Mucosa of rectum (tissue), 2 donors: Measurements from ENCODE around the gene BARD1.
"Not testable (repeated sequence)": the region's sequence is repeated elsewhere in the genome, so short reads cannot be mapped to it uniquely, and the experiment has no call there.

Experiments
- H3K27ac ChIP-seq, 2 donors: one replicate each; pipeline ENCODE4 v1.7.0; 2013; ENCODE audit warnings: inconsistent platforms in 2 of 2, low read depth in 2 of 2, low read length in 2 of 2
- H3K27me3 ChIP-seq, 2 donors: one replicate each; pipeline ENCODE4 v1.7.0; 2013; ENCODE audit warnings: low read length in 2 of 2; ENCODE audit not compliant: control insufficient read depth in 2 of 2, insufficient read depth in 2 of 2
- H3K36me3 ChIP-seq, 2 donors: one replicate each; pipeline ENCODE4 v1.7.0; 2013; ENCODE audit warnings: low read length in 2 of 2; ENCODE audit not compliant: control insufficient read depth in 2 of 2, insufficient read depth in 2 of 2
- H3K4me1 ChIP-seq, 2 donors: one replicate each; pipeline ENCODE4 v1.7.0; 2013; ENCODE audit warnings: low read length in 2 of 2, mild to moderate bottlenecking in 1 of 2; ENCODE audit not compliant: control insufficient read depth in 2 of 2, insufficient read depth in 2 of 2
- H3K4me3 ChIP-seq, 2 donors: one replicate each; pipeline ENCODE4 v1.7.0; 2013; ENCODE audit warnings: low read length in 2 of 2
- H3K9ac ChIP-seq, 2 donors: one replicate each; pipeline ENCODE4 v1.7.0; 2013; ENCODE audit warnings: low read length in 2 of 2, low read depth in 1 of 2, mild to moderate bottlenecking in 1 of 2
- H3K9me3 ChIP-seq, 2 donors: one replicate each; pipeline ENCODE4 v1.7.0; 2013; ENCODE audit warnings: low read length in 2 of 2; ENCODE audit not compliant: control insufficient read depth in 2 of 2
- donor health status: healthy.
- donor health status: Normal muscosa, but diverticular disease.

BARD1 gene

GRCh38 chr2:214809751-214810564 lies 475 bp upstream of the BARD1 start:
- H3K27me3 ChIP-seq: no peaks in the 10 kb centered on the region
- peak overlapping the region; percentile 90 to 93 for H3K27ac ChIP-seq
- peaks cover 3 to 9% of the 10 kb centered on the region in 2 donors for H3K4me1 ChIP-seq
- peak overlapping the region; percentile 84 to 87 for H3K4me3 ChIP-seq
- H3K9ac ChIP-seq: peak overlapping the region; percentile 70 to 72
- H3K9me3 ChIP-seq: no peaks in the 10 kb centered on the region
- H3K36me3 ChIP-seq: no peaks in the 10 kb centered on the region

- peak overlapping the region; percentile 10 to 93 for H3K9ac ChIP-seq
Observed at GRCh38 chr2:214807653-214808052, 1.8 kb downstream of the BARD1 start.

GRCh38 chr2:214801768-214802397 lies 7.6 kb downstream of the BARD1 start:
- H3K9ac ChIP-seq: no peak overlapping the region
- H3K27ac ChIP-seq: no peak overlapping the region
- H3K36me3 ChIP-seq: no peaks in the 10 kb centered on the region
- H3K9me3 ChIP-seq: no peaks in the 10 kb centered on the region
- no peak overlapping the region for H3K4me3 ChIP-seq
- H3K27me3 ChIP-seq: no peaks in the 10 kb centered on the region
- no peaks in the 10 kb centered on the region for H3K4me1 ChIP-seq

More at GRCh38 chr2:214807653-214808052, 1.8 kb downstream of the BARD1 start:
- peak overlapping the region; percentile 84 to 92 for H3K4me3 ChIP-seq
- H3K4me1 ChIP-seq: peaks cover 3 to 9% of the 10 kb centered on the region in 2 donors
- no peaks in the 10 kb centered on the region for H3K27me3 ChIP-seq
- H3K36me3 ChIP-seq: no peaks in the 10 kb centered on the region
- H3K9me3 ChIP-seq: no peaks in the 10 kb centered on the region
- peak overlapping the region in 1 of 2 donors; percentile 6 for H3K27ac ChIP-seq

- Histone ChIP-seq H3K27me3 (no peaks in the 10 kb centered on the region), H3K9ac (no peak overlapping the region), H3K27ac (no peak overlapping the region), H3K4me3 (no peak overlapping the region), H3K36me3 (no peaks in the 10 kb centered on the region), H3K4me1 (no peaks in the 10 kb centered on the region), H3K9me3 (no peaks in the 10 kb centered on the region)
Observed at GRCh38 chr2:214801068-214801467, 8.4 kb downstream of the BARD1 start.

GRCh38 chr2:214800180-214800579 lies 9.3 kb downstream of the BARD1 start:
- no peak overlapping the region for H3K9ac ChIP-seq
- no peaks in the 10 kb centered on the region for H3K9me3 ChIP-seq
- no peaks in the 10 kb centered on the region for H3K27me3 ChIP-seq
- no peaks in the 10 kb centered on the region for H3K36me3 ChIP-seq
- H3K27ac ChIP-seq: no peak overlapping the region
- H3K4me1 ChIP-seq: no peaks in the 10 kb centered on the region
- no peak overlapping the region for H3K4me3 ChIP-seq

GRCh38 chr2:214796911-214797310 lies 12.6 kb downstream of the BARD1 start:
- peaks cover 0 to 2% of the 10 kb centered on the region in 2 donors for H3K36me3 ChIP-seq

GRCh38 chr2:214783181-214783580 lies 26.3 kb downstream of the BARD1 start:
- not testable (repeated sequence) for H3K4me3 ChIP-seq, H3K27me3 ChIP-seq, H3K4me1 ChIP-seq, H3K9ac ChIP-seq, H3K9me3 ChIP-seq, H3K27ac ChIP-seq
- H3K36me3 ChIP-seq: peaks cover 3 to 16% of the 10 kb centered on the region in 2 donors

More at GRCh38 chr2:214796911-214797310, 12.6 kb downstream of the BARD1 start:
- H3K4me3 ChIP-seq: no peak overlapping the region
- H3K9me3 ChIP-seq: no peaks in the 10 kb centered on the region
- H3K9ac ChIP-seq: no peak overlapping the region
- H3K4me1 ChIP-seq: no peaks in the 10 kb centered on the region
- no peak overlapping the region for H3K27ac ChIP-seq
- no peaks in the 10 kb centered on the region for H3K27me3 ChIP-seq

- no peak overlapping the region for H3K27ac ChIP-seq
Observed at GRCh38 chr2:214782671-214783070, 26.8 kb downstream of the BARD1 start.

GRCh38 chr2:214781226-214781625 lies 28.3 kb downstream of the BARD1 start:
- H3K27ac ChIP-seq: no peak overlapping the region
- peaks cover 3 to 16% of the 10 kb centered on the region in 2 donors for H3K36me3 ChIP-seq
- H3K9me3 ChIP-seq: no peaks in the 10 kb centered on the region
- H3K4me3 ChIP-seq: no peak overlapping the region
- no peaks in the 10 kb centered on the region for H3K27me3 ChIP-seq
- H3K4me1 ChIP-seq: no peaks in the 10 kb centered on the region
- no peak overlapping the region for H3K9ac ChIP-seq

More at GRCh38 chr2:214782671-214783070, 26.8 kb downstream of the BARD1 start:
- Histone ChIP-seq H3K4me1 (no peaks in the 10 kb centered on the region), H3K9me3 (no peaks in the 10 kb centered on the region), H3K9ac (no peak overlapping the region), H3K27me3 (no peaks in the 10 kb centered on the region), H3K36me3 (peaks cover 3 to 16% of the 10 kb centered on the region in 2 donors), H3K4me3 (no peak overlapping the region)

GRCh38 chr2:214775971-214776370 lies 33.5 kb downstream of the BARD1 start:
- H3K36me3 ChIP-seq: peaks cover 2 to 13% of the 10 kb centered on the region in 2 donors

More at GRCh38 chr2:214775971-214776370, 33.5 kb downstream of the BARD1 start:
- Histone ChIP-seq H3K27me3 (no peaks in the 10 kb centered on the region), H3K4me3 (no peak overlapping the region), H3K4me1 (no peaks in the 10 kb centered on the region), H3K9me3 (no peaks in the 10 kb centered on the region), H3K9ac (no peak overlapping the region), H3K27ac (no peak overlapping the region)
